Measurements from ENCODE around the gene LIX1L.

LIX1L gene

DNA sequence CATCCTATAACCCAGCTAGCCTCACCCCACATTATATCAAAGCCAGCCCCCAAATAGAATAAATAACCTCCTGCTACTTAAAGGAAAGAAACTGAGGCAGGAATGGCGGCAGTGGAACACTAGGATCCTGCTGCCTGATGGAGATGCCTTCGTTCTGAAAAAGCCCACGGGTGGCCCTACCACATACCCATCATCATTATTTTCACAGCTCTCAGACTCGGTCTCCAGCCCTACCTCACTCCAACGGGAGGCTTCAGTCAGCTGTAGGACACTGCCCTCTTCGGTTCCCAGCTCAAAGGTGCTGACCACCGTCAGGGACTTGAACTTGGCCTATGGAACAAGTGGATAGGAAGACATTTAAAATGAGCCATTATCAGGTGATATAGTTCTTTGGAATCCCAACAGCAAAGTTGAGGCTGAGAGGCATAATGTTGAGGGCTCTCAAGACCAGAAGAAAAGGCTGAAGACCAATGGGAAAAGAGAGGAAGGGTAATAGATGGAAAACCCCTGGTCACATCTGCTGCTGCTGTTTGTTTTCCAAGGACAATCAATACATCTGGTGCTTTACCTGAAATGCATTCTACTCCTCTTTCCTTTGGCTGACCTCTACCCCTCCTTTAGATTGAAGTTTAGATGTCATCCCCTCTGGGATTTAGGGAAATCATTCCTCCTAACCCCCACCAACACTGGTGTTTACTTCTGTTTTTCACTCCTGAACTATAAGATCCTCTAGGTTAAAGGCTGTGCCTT, 64.3 kb downstream of the LIX1L start:
- no peak for DNase-seq (ENCODE audit: low spot score)

DNA sequence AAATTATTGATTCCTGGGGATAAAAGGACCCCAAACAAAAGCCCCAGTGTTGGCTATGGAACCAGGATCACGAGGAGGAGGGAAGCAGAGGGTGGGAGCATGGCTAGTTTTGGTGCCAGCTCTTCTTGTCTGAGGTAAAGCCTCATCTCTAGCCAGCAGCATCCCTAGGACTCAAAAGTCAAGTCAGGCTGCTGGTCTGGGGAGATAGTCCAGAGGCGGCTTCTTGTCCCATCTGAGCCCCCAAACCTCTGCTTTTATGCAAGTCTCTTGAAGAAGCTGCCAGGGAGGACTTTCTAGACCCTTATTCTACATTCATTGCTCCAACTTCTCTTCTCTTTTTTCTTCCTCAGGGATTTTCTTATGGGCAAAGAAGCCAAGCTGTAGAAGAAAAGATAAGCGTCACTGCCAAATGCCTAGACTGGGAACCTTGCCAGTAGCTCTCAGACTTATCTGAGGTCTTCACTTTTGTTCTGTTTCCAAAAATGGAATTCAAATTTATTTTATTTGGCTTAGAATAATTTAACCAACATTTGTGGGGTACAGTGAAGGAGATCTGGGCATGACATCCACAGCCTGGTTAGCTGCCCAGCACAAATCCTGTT, 65.2 kb downstream of the LIX1L start:
- DNase-seq (ENCODE audit: low spot score), result no peak

- DNase-seq (ENCODE audit: low spot score), result peak; percentile 89
Measured at GRCh38 chr1:145891587-145892485, 66.0 kb downstream of the LIX1L start.

DNA sequence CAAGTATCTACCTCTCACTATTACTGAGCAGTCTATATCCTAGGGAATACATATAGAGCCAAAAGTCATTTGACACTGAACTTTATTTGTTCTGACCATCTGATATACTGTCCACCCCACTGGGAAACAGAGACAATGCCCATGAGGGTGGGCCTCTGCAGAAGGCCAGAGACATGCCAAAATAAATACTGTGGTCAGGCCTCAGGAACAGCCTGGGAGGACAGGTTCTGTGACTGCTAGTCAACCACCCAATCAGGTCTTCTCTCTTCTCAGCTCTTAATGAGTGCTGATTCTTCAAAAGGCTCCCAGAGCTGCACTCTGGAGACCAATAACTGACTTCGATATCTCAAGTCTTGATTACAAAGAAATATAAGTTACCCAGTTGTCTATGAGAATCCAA, 66.7 kb downstream of the LIX1L start:
- DNase-seq (ENCODE audit: low spot score), result no peak

- no peak for DNase-seq (ENCODE audit: low spot score)
Measured at GRCh38 chr1:145889722-145890121, 68.1 kb downstream of the LIX1L start.

GRCh38 chr1:145887631-145888030, 70.2 kb downstream of the LIX1L start:
- DNase-seq (ENCODE audit: low spot score), result no peak

DNA sequence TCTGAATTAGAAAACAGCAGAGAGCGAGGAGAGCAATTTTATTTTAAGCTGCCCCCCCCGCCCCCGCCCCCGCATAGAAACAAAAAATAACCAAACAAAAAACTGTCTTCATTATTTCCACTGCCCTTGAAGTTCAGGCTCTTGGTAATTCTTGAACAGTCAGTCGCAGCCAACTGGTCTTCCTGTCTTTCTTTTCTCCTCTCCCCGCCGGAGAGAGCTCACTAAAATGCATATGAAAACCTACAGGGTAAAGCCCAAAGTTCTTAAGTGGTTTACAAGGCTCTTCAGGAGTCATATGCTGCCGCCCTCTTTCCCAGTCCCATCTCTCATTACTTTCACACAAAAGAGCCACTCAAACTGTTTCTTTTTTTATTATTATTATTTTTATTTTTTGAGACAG, 71.0 kb downstream of the LIX1L start:
- DNase-seq (ENCODE audit: low spot score), result no peak

DNA sequence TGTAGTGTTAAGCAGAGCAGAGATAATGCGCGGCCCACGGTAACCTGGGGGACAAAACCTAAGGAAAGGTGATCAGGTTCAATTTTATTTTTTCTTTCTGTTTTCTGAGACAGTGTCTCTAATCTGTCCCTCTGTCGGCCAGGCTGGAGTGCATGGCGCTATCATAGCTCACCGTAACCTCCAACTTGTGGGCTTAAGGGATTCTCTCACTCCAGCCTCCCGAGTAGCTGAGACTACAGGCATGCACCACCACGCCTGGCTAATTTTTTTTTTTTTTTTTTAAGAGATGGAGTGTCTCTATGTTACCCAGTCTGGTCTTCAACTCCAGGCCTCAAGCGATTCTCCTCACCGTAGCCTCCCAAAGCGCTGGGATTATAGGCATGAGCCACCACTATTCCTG, 71.4 kb downstream of the LIX1L start:
- DNase-seq (ENCODE audit: low spot score), result no peak

DNA sequence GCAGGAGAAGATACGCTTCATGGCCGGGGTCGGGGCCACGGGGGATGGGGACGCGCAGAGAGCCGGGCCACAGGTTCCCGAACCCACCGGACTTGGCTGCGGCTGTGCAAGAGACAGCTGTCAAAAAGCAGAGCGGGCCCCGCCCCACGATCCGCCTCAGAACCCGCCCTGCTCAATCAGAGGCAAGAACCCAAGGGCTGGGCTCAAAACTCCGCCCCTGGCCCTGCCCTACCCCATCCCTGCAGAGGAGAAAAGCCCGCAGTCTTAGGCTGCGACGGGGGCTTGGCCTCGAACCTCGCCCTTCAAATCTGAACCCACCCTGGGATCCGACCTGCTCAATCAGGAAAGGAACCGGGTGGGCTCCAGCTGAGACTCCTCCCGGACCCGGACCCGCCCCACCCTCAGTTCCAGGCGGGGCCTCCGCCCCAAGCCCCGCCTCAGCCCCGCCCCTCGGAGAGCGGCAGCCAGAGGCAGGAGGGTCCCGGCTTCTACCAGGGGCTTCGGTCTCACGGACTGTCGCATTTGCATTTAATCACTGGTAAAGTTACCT, 72.0 kb downstream of the LIX1L start, which contains the start of gene ANKRD35:
TSS of gene ANKRD35 (minus strand) at position 129 of the 550 bp plus-strand sequence. CDS start at position 21, 108 bp downstream.
- peak; percentile 93 for DNase-seq (ENCODE audit: low spot score)

- DNase-seq (ENCODE audit: low spot score), result no peak
Measured at GRCh38 chr1:145884675-145885074, 73.1 kb downstream of the LIX1L start.

Measured in HuH-7.5 (cell line).